Karpas-422 (cell line): ENCODE measurements around the gene SATL1. TPM values are rescaled to one million over a fixed set of nuclear protein-coding genes. Genes with fewer than 3 reads are reported as not detected.
"Not testable (repeated sequence)": the region's sequence is repeated elsewhere in the genome, so short reads cannot be mapped to it uniquely, and the experiment has no call there.

ENCODE experiments used
- DNase-seq: peaks from one replicate; pipeline ENCODE4 v3.0.0-alpha.2; 2015
- H2AFZ ChIP-seq: fragments of 200-600 bp; sonication (generic); 2 replicates; pipeline ENCODE4 v1.6.1; 2014; ENCODE audit warnings: antibody characterized with exemption, low read length, mixed read lengths
- H3K27ac ChIP-seq: fragments of 200-600 bp; sonication (generic); 2 replicates; pipeline ENCODE4 v1.5.1; 2014; ENCODE audit warnings: mild to moderate bottlenecking, low read length, moderate library complexity
- H3K27me3 ChIP-seq: fragments of 200-600 bp; sonication (generic); 2 replicates; pipeline ENCODE4 v1.6.1; 2014; ENCODE audit warnings: low read length, mixed read lengths
- H3K36me3 ChIP-seq: fragments of 200-600 bp; sonication (generic); 2 replicates; pipeline ENCODE4 v1.6.1; 2014; ENCODE audit warnings: low read length, mixed read lengths; ENCODE audit not compliant: insufficient read depth
- H3K4me1 ChIP-seq: fragments of 200-600 bp; sonication (generic); 2 replicates; pipeline ENCODE4 v1.6.1; 2014; ENCODE audit warnings: mild to moderate bottlenecking, low read length, mixed read lengths
- H3K4me2 ChIP-seq: fragments of 200-600 bp; sonication (generic); 2 replicates; pipeline ENCODE4 v1.6.1; 2014; ENCODE audit warnings: low read length, low read depth, mild to moderate bottlenecking; ENCODE audit not compliant: poor library complexity, severe bottlenecking
- H3K4me3 ChIP-seq: fragments of 200-600 bp; sonication (generic); 2 replicates; pipeline ENCODE4 v1.5.1; 2014; ENCODE audit warnings: mild to moderate bottlenecking, antibody characterized with exemption, low read length, mixed read lengths
- H3K79me2 ChIP-seq: fragments of 200-600 bp; sonication (generic); 2 replicates; pipeline ENCODE4 v1.6.1; 2014; ENCODE audit warnings: mild to moderate bottlenecking, low read length, mixed read lengths
- H3K9ac ChIP-seq: fragments of 200-600 bp; sonication (generic); 2 replicates; pipeline ENCODE4 v1.6.0; 2014; ENCODE audit warnings: low read length
- H3K9me2 ChIP-seq: fragments of 200-600 bp; sonication (generic), shearing (Covaris generic); replicated peaks from 2 replicates; pipeline ENCODE4 v1.6.0; 2014; ENCODE audit warnings: mild to moderate bottlenecking, low read length, moderate library complexity; ENCODE audit not compliant: insufficient read depth
- H3K9me3 ChIP-seq: fragments of 300-700, 200-600 bp; sonication (generic); 2 replicates; pipeline ENCODE4 v1.6.1; 2014; ENCODE audit warnings: low read length, mixed read lengths
- H4K20me1 ChIP-seq: fragments of 200-600 bp; sonication (generic); 2 replicates; pipeline ENCODE4 v1.6.1; 2014; ENCODE audit warnings: mild to moderate bottlenecking, antibody characterized with exemption, low read length, low read depth; ENCODE audit not compliant: insufficient read depth
- total RNA-seq: library from RNA; depleted of rRNA; stranded (reverse); fragments of >200 nt; shearing (Covaris generic); gene quantifications from 2 replicates; pipeline ENCODE4 v1.2.3, GENCODE V29; 2014; ENCODE audit warnings: low replicate concordance

The SATL1 gene
- total RNA-seq, 1 experiment from 2014 or later: 0.52 TPM

DNA sequence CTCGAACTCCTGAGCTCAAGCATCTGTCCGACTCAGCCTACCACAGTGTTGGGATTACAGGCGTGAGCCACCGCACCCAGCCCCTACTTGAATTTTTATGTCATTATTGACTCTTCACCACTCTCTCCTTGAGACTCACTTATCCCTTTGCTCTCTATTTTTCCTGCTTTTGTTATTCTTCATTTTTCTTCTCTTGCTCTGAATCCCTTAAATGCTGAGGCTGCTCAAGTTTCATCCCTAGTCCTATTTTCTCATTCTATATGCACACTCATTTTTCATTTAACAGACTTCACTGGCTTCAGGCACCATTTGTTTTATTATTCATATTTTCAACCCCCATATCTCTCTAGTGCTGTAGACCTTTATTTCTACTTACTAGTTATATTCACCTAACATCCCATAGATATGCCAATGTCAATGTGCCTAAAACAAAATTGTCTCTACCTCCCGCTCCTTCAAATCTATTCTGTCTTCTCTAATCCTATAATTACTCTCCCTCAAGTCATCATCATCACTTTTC is 154.2 kb downstream of the SATL1 start:
- Histone ChIP-seq H3K4me2 (no peak overlapping the region), H3K27ac (no peak overlapping the region), H3K4me3 (no peak overlapping the region), H3K9me3 (no peaks in the 10 kb centered on the region), H2AFZ (no peak overlapping the region), H3K36me3 (no peaks in the 10 kb centered on the region), H3K79me2 (no peaks in the 10 kb centered on the region), H3K9ac (no peak overlapping the region), H3K4me1 (no peaks in the 10 kb centered on the region), H4K20me1 (no peaks in the 10 kb centered on the region), H3K27me3 (no peaks in the 10 kb centered on the region), H3K9me2 (no peaks in the 10 kb centered on the region)
- DNase-seq: no peak

DNA sequence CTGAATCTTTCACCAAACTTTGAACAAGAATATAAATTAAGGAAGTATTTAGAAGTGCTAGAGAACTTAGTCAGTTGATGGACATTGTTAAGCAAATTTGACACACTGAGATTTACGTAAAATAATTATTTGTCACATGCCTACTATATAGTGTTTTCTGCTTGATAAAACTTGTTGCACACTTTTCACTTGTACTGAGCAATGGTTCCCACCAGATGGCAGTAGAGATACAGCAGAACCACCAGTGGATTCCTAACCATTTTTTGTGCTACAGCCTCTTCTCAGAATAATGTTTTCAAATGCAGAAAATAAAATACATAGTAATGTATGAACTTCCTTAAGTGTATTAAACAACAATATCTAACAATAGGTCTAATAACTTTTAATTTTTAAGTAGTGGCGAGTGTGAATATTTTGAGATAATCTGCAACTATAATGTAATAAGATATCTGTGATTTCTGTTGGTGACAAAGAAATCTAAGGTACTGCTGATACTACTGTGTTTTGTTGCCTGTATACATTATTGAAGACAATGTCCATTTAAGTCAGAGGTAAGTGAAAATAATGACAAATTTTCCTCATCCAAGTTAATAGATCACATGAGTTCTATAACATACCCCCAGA is 158.7 kb downstream of the SATL1 start:
- no peaks in the 10 kb centered on the region for H3K9me3 ChIP-seq
- no peaks in the 10 kb centered on the region for H3K9me2 ChIP-seq
- no peaks in the 10 kb centered on the region for H3K27me3 ChIP-seq
- peak; percentile 73 for DNase-seq
- H3K27ac ChIP-seq: no peak overlapping the region
- H3K79me2 ChIP-seq: no peaks in the 10 kb centered on the region
- H3K4me3 ChIP-seq: no peak overlapping the region
- no peak overlapping the region for H2AFZ ChIP-seq
- no peak overlapping the region for H3K9ac ChIP-seq
- no peak overlapping the region for H3K4me2 ChIP-seq
- no peaks in the 10 kb centered on the region for H4K20me1 ChIP-seq
- no peaks in the 10 kb centered on the region for H3K36me3 ChIP-seq
- no peaks in the 10 kb centered on the region for H3K4me1 ChIP-seq

DNA sequence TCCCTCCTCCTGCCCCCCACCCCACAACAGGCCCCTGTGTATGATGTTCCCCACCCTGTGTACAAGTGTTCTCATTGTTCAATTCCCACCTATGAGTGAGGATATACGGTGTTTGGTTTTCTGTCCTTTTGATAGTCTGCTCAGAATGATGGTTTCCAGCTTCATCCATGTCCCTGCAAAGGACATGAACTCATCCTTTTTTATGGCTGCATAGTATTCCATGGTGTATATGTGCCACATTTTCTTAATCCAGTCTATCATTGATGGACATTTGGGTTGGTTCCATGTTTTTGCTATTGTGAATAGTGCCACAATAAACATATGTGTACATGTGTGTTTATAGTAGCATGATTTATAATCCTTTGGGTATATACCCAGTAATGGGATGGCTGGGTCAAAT is 166.3 kb downstream of the SATL1 start:
- H3K9ac ChIP-seq, H3K9me3 ChIP-seq, H3K36me3 ChIP-seq, H2AFZ ChIP-seq, H3K4me2 ChIP-seq, H3K4me3 ChIP-seq, DNase-seq, H3K27ac ChIP-seq, H3K9me2 ChIP-seq, H3K27me3 ChIP-seq, H3K4me1 ChIP-seq, H3K79me2 ChIP-seq, H4K20me1 ChIP-seq: not testable (repeated sequence)

DNA sequence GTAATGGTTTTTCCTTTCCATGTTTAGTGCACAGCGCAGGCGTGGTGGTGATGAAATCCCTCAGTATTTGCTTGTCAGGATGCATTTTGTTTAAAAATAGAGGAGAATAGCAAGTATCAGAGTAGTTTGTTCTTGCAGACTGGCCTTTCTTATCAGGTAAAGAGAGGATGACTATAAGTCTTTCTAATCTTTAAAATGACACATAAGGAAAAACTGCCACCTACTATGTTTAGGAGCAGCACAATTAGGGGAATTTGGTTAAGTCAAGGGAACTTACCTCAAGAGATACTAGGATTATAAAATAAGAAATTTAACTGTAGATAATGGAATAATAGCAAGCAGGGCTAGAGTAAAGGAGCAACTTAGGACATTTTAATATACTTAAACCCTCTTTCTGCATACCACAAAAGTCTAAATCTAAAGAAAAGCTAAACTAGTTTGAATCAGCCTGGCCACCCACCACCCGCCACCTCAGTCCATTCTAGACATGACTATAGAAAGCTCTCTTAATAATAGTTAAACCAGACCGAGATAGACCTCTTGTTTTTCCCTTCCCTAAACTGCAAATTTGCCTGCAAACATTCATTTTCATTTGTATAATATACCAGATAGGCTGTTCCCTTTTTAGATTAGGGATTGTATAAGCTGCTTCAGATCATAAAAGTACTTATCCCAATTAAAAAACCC is 177.9 kb downstream of the SATL1 start:
- no peaks in the 10 kb centered on the region for H3K36me3 ChIP-seq
- H3K9ac ChIP-seq: no peak overlapping the region
- no peak overlapping the region for H3K27ac ChIP-seq
- H3K4me1 ChIP-seq: no peaks in the 10 kb centered on the region; the same call in 1 of the 2 replicates
- no peaks in the 10 kb centered on the region for H4K20me1 ChIP-seq
- H3K27me3 ChIP-seq: no peaks in the 10 kb centered on the region
- no peak for DNase-seq
- no peaks in the 10 kb centered on the region for H3K9me2 ChIP-seq
- H3K9me3 ChIP-seq: no peaks in the 10 kb centered on the region; the same call in 1 of the 2 replicates
- 0 out of 2 replicates have a peak, but pooled peaks cover 3% of the 10 kb centered on the region for H3K79me2 ChIP-seq
- H2AFZ ChIP-seq: no peak overlapping the region
- no peak overlapping the region for H3K4me2 ChIP-seq
- no peak overlapping the region for H3K4me3 ChIP-seq

DNA sequence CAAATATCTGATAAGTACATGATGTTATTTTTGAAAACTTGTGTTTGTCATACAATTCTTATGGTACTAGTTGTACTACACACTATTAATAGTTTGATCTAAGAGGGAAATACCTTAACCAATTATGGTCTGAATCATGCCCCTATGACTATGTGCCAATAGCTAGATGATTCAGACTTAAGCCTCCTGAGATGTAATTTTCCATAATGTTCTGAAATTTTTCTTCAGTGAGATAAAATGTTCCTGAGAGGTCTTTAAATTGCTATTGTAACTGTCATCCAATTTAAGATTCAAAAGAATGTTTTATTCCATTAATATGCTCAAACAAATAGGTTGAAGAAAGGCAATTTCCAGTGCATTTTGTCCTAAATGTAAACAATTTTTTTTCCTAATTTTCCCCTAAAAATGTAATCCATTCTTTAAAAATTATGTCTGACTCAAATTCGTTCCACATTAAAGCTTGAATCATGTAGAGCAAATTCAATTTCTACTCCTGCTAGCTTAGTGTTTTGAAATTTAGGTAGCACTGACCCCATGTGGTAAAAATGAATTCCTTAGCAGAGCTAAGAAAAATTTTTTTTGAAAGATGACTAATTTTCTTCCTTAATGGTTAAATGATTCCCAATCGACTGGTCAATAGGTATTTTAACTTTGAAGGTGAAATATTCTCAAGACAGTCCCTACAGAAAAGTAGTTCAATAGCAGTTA is 190.8 kb downstream of the SATL1 start:
- peak; percentile 72 for DNase-seq
- Histone ChIP-seq H3K9ac (no peak overlapping the region), H3K27ac (peak overlapping the region; percentile 50; the same call in 1 of the 2 replicates), H3K4me2 (no peak overlapping the region), H3K79me2 (0 out of 2 replicates have a peak, but pooled peaks cover 2% of the 10 kb centered on the region), H2AFZ (no peak overlapping the region), H3K4me3 (no peak overlapping the region), H3K27me3 (no peaks in the 10 kb centered on the region), H3K9me3 (no peaks in the 10 kb centered on the region), H3K4me1 (peaks cover 30% of the 10 kb centered on the region), H3K36me3 (no peaks in the 10 kb centered on the region), H3K9me2 (no peaks in the 10 kb centered on the region), H4K20me1 (no peaks in the 10 kb centered on the region)

DNA sequence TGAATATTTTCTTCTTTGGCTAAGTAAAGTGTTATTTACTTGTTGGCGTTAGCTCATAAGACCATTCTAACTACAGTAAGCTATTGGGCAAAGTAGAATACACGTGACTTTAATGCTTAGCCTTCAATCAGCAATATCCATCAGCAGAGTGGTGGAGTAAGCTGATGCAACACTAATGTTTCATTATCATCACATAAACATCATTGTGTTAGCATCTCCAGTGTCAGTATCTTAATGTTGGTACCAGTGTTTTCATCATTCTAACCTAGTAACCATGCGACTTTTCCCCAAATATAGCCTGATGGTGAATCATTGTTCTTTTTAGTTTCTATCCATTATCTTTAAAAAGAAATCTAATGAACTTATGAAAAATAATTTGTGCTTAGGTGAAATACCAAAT is 191.4 kb downstream of the SATL1 start:
- no peaks in the 10 kb centered on the region for H3K9me2 ChIP-seq
- no peak for DNase-seq
- H4K20me1 ChIP-seq: no peaks in the 10 kb centered on the region
- H3K36me3 ChIP-seq: no peaks in the 10 kb centered on the region
- H3K9me3 ChIP-seq: no peaks in the 10 kb centered on the region
- H3K4me2 ChIP-seq: peak overlapping the region; percentile 0
- no peak overlapping the region for H2AFZ ChIP-seq
- H3K79me2 ChIP-seq: 0 out of 2 replicates have a peak, but pooled peaks cover 2% of the 10 kb centered on the region
- no peak overlapping the region for H3K4me3 ChIP-seq
- no peak overlapping the region for H3K9ac ChIP-seq
- H3K27me3 ChIP-seq: no peaks in the 10 kb centered on the region
- peaks cover 30% of the 10 kb centered on the region for H3K4me1 ChIP-seq
- H3K27ac ChIP-seq: peak overlapping the region; percentile 50; the same call in 1 of the 2 replicates

DNA sequence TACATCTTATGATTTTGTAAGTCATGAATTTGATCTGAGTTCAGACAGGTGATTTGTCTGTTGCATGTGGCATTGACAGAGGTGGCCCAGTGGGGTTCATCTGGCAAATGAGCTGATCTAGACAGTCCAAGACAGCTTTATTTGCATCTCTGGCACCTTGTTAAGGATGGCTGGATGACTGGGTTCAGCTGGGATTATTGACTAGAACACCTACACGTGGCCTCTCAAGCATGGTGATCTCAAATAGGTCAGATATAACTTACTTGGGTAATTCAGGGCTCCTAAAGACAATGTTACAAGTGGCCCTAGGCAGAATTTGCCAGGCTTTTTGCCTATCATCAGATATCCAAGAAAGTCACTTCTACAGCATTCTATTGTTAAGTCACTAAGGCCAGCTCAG is 192.0 kb downstream of the SATL1 start:
- Histone ChIP-seq H3K4me3 (no peak overlapping the region), H3K27me3 (no peaks in the 10 kb centered on the region)

More for the DNA sequence above, 192.0 kb downstream of the SATL1 start:
- no peaks in the 10 kb centered on the region for H3K9me3 ChIP-seq
- H3K4me1 ChIP-seq: peaks cover 30% of the 10 kb centered on the region
- H2AFZ ChIP-seq: no peak overlapping the region
- DNase-seq: peak; percentile 73
- H3K9me2 ChIP-seq: no peaks in the 10 kb centered on the region
- H3K27ac ChIP-seq: peak overlapping the region; percentile 50; the same call in 1 of the 2 replicates
- H3K4me2 ChIP-seq: peak overlapping the region; percentile 11
- no peak overlapping the region for H3K9ac ChIP-seq
- no peaks in the 10 kb centered on the region for H3K36me3 ChIP-seq
- H3K79me2 ChIP-seq: no peaks in the 10 kb centered on the region
- no peaks in the 10 kb centered on the region for H4K20me1 ChIP-seq
